GM19043 (cell line): Measurements from ENCODE around the gene ABCB11.
"Not testable (repeated sequence)": the region's sequence is repeated elsewhere in the genome, so short reads cannot be mapped to it uniquely, and the experiment has no call there.

Source experiments
- ATAC-seq: cut with Tn5 transposase; IDR thresholded peaks from one replicate; pipeline ENCODE4 v1.9.1; 2021; ENCODE audit warnings: low read depth; ENCODE audit not compliant: unreplicated experiment

Gene ABCB11

GRCh38 chr2:168939918-168940317 lies 91.2 kb downstream of the ABCB11 start:
- ATAC-seq = no peak

GRCh38 chr2:168939061-168939460 lies 92.1 kb downstream of the ABCB11 start:
- ATAC-seq = no peak

- no peak for ATAC-seq
Observed at GRCh38 chr2:168935810-168936581, 95.1 kb downstream of the ABCB11 start.

- ATAC-seq = no peak
Observed at GRCh38 chr2:168934826-168935225, 96.3 kb downstream of the ABCB11 start.

- ATAC-seq = not testable (repeated sequence)
Observed at GRCh38 chr2:168932174-168932573, 99.0 kb downstream of the ABCB11 start.

GRCh38 chr2:168930242-168930641 lies 100.9 kb downstream of the ABCB11 start:
- no peak for ATAC-seq

- ATAC-seq = no peak
Observed at GRCh38 chr2:168929031-168929430, 102.1 kb downstream of the ABCB11 start.

GRCh38 chr2:168928113-168928831 lies 102.9 kb downstream of the ABCB11 start:
- no peak for ATAC-seq

- ATAC-seq = no peak
Observed at GRCh38 chr2:168926621-168927386, 104.3 kb downstream of the ABCB11 start.

- no peak for ATAC-seq
Observed at GRCh38 chr2:168920504-168921157, 110.5 kb downstream of the ABCB11 start.

- no peak for ATAC-seq
Observed at GRCh38 chr2:168916331-168916675, 114.8 kb downstream of the ABCB11 start.

GRCh38 chr2:168915441-168916330 lies 115.4 kb downstream of the ABCB11 start:
- ATAC-seq = no peak

GRCh38 chr2:168913495-168913894 lies 117.6 kb downstream of the ABCB11 start:
- no peak for ATAC-seq

GRCh38 chr2:168912901-168913369 lies 118.2 kb downstream of the ABCB11 start:
- ATAC-seq = no peak

- no peak for ATAC-seq
Observed at GRCh38 chr2:168912466-168912865, 118.7 kb downstream of the ABCB11 start.

GRCh38 chr2:168910330-168910729 lies 120.8 kb downstream of the ABCB11 start:
- ATAC-seq = no peak

GRCh38 chr2:168907940-168908662 lies 123.0 kb downstream of the ABCB11 start:
- no peak for ATAC-seq

- no peak for ATAC-seq
Observed at GRCh38 chr2:168904358-168904757, 126.8 kb downstream of the ABCB11 start.

- ATAC-seq = no peak
Observed at GRCh38 chr2:168903888-168904287, 127.2 kb downstream of the ABCB11 start.
